ENCODE data around the gene CPB2. TPM values are rescaled to one million over a fixed set of nuclear protein-coding genes. Genes with fewer than 3 reads are reported as not detected.

Gene CPB2
- polyA plus RNA-seq, 1 donor (not counting 4 experiments of a cell fraction or from before 2014, with no cell fraction given) = 0.26 TPM

- dilution Hi-C loops (cut with MboI; ENCODE audit: extremely low pct_ligation_motif_present, low sequenced_read_pairs) = no loop called here
- Histone ChIP-seq H3K9ac (ENCODE audit: control insufficient read depth, extremely low read depth, insufficient read depth, low read length) (no peak overlapping the region), H4K20me1 (ENCODE audit: control insufficient read depth, extremely low read depth, insufficient read depth, low read length) (no peaks in the 10 kb centered on the region), H3K4me2 (ENCODE audit: control insufficient read depth, extremely low read depth, insufficient read depth, low read depth, low read length) (no peak overlapping the region), H2AFZ (ENCODE audit: control insufficient read depth, low read length) (no peak overlapping the region), H3K27me3 (ENCODE audit: control insufficient read depth, extremely low read depth, insufficient read depth, low read length) (no peaks in the 10 kb centered on the region), H3K9me1 (ENCODE audit: control insufficient read depth, extremely low read depth, insufficient read depth, low read length) (no peaks in the 10 kb centered on the region), H3K4me3 (ENCODE audit: control insufficient read depth in 2 of 3, extremely low read depth in 1 of 3, insufficient read depth in 2 of 3, low read depth in 1 of 3, low read length in 3 of 3) (no peak overlapping the region), H3K36me3 (ENCODE audit: control insufficient read depth in 2 of 2, extremely low read depth in 1 of 2, insufficient read depth in 2 of 2, low read length in 2 of 2) (no peaks in the 10 kb centered on the region), H3K4me1 (ENCODE audit: control insufficient read depth, extremely low read depth, insufficient read depth, low read length) (peaks cover 9% of the 10 kb centered on the region), H3K9me3 (ENCODE audit: control insufficient read depth, low read depth, low read length) (no peaks in the 10 kb centered on the region), H3K27ac (ENCODE audit: control insufficient read depth, insufficient read depth, low read length) (no peak overlapping the region), H3K79me2 (ENCODE audit: control insufficient read depth, insufficient read depth, low read length) (no peaks in the 10 kb centered on the region)
- TF ChIP-seq EZH2 (IDR thresholded peaks at IDR 0.05; ENCODE audit: low read length) = no peak
- TF ChIP-seq, protein P1, sequence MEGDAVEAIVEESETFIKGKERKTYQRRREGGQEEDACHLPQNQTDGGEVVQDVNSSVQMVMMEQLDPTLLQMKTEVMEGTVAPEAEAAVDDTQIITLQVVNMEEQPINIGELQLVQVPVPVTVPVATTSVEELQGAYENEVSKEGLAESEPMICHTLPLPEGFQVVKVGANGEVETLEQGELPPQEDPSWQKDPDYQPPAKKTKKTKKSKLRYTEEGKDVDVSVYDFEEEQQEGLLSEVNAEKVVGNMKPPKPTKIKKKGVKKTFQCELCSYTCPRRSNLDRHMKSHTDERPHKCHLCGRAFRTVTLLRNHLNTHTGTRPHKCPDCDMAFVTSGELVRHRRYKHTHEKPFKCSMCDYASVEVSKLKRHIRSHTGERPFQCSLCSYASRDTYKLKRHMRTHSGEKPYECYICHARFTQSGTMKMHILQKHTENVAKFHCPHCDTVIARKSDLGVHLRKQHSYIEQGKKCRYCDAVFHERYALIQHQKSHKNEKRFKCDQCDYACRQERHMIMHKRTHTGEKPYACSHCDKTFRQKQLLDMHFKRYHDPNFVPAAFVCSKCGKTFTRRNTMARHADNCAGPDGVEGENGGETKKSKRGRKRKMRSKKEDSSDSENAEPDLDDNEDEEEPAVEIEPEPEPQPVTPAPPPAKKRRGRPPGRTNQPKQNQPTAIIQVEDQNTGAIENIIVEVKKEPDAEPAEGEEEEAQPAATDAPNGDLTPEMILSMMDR (optimal IDR thresholded peaks at IDR 0.05 in 1 of 3, IDR thresholded peaks at IDR 0.05 in 1 of 3, conservative IDR thresholded peaks at IDR 0.05 in 1 of 3; ENCODE audit: extremely low read depth in 1 of 3, insufficient read depth in 2 of 3, low read length in 3 of 3) = no peak
- FAIRE-seq = no peak
- no peak for DNase-seq (ENCODE audit: low read depth, low spot score)
Measured at GRCh38 chr13:46134494-46134893, 29.7 kb upstream of the CPB2 start.

DNA sequence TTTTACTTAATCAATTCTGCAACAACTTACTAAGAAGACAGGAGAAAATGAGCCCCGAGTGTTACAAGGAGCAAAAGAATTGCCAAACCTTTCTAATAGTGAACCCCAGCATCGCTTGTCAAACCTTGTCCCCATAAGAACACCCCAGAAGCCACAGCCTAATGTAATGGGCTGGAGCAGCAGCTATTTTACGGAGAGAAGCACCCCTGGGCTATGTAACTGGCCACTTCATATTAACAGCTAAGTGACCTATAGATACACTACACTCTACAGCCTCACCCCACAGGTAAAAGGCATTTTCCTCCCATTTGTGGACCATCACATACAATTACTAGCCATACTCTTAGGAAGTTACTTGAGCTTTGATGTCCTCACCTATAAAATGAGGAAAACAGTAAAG is 27.3 kb upstream of the CPB2 start:
- no peak overlapping the region for H3K27ac ChIP-seq (ENCODE audit: control insufficient read depth, insufficient read depth, low read length)
- H3K27me3 ChIP-seq (ENCODE audit: control insufficient read depth, extremely low read depth, insufficient read depth, low read length) = no peaks in the 10 kb centered on the region
- H2AFZ ChIP-seq (ENCODE audit: control insufficient read depth, low read length) = no peak overlapping the region
- H3K4me1 ChIP-seq (ENCODE audit: control insufficient read depth, extremely low read depth, insufficient read depth, low read length) = peaks cover 9% of the 10 kb centered on the region
- TF ChIP-seq, protein P1 (optimal IDR thresholded peaks at IDR 0.05 in 1 of 3, IDR thresholded peaks at IDR 0.05 in 1 of 3, conservative IDR thresholded peaks at IDR 0.05 in 1 of 3; ENCODE audit: extremely low read depth in 1 of 3, insufficient read depth in 2 of 3, low read length in 3 of 3) = no peak
- no peak for TF ChIP-seq EZH2 (IDR thresholded peaks at IDR 0.05; ENCODE audit: low read length)
- H4K20me1 ChIP-seq (ENCODE audit: control insufficient read depth, extremely low read depth, insufficient read depth, low read length) = no peaks in the 10 kb centered on the region
- H3K9ac ChIP-seq (ENCODE audit: control insufficient read depth, extremely low read depth, insufficient read depth, low read length) = no peak overlapping the region
- DNase-seq (ENCODE audit: low read depth, low spot score) (no peak), FAIRE-seq (no peak)
- no peaks in the 10 kb centered on the region for H3K9me1 ChIP-seq (ENCODE audit: control insufficient read depth, extremely low read depth, insufficient read depth, low read length)
- H3K9me3 ChIP-seq (ENCODE audit: control insufficient read depth, low read depth, low read length) = no peaks in the 10 kb centered on the region
- dilution Hi-C loops (cut with MboI; ENCODE audit: extremely low pct_ligation_motif_present, low sequenced_read_pairs) = no loop called here
- no peak overlapping the region for H3K4me2 ChIP-seq (ENCODE audit: control insufficient read depth, extremely low read depth, insufficient read depth, low read depth, low read length)
- no peaks in the 10 kb centered on the region for H3K36me3 ChIP-seq (ENCODE audit: control insufficient read depth in 2 of 2, extremely low read depth in 1 of 2, insufficient read depth in 2 of 2, low read length in 2 of 2)
- H3K79me2 ChIP-seq (ENCODE audit: control insufficient read depth, insufficient read depth, low read length) = no peaks in the 10 kb centered on the region
- H3K4me3 ChIP-seq (ENCODE audit: control insufficient read depth in 2 of 3, extremely low read depth in 1 of 3, insufficient read depth in 2 of 3, low read depth in 1 of 3, low read length in 3 of 3) = no peak overlapping the region
